Measurements from ENCODE around the gene FABP3.

DNA sequence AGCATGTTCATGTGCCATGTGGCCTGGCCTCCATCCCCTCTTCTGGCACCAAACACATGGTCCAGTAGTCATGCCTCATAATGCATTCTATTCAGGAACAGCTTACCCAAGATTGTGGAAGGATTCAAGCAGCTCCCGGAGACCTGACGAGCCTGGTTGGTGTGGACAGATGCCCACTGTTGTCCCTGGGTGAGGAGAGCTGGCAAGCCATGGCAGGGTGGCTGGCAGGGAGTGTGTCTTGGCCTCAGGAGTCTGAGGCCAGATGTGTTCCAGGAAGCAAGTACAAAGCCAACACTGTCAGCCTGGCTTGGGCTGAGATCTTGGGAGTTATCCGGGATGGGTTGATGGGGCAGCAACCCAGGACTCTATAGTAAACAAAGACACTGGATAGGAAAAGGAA is 7.3 kb upstream of the FABP3 start:
- TF ChIP-seq EZH2 (IDR thresholded peaks at IDR 0.05; ENCODE audit: borderline replicate concordance, low read length) (no peak), CTCF (IDR thresholded peaks at IDR 0.05; ENCODE audit: low read length) (no peak)
